Measurements from ENCODE around the gene PRKCQ.

Gene PRKCQ

GRCh38 chr10:6563731-6564130 lies 16.3 kb downstream of the PRKCQ start:
- Histone ChIP-seq H3K79me2 (ENCODE audit: insufficient read depth, low read depth) (no peaks in the 10 kb centered on the region), H2AFZ (ENCODE audit: low read depth) (no peak overlapping the region), H3K4me1 (ENCODE audit: low read depth, poor library complexity, severe bottlenecking) (peaks cover 2% of the 10 kb centered on the region), H3K4me3 (IDR thresholded peaks at IDR 0.05; ENCODE audit: insufficient read depth, low read depth, low read length) (no peak overlapping the region), H3K36me3 (ENCODE audit: insufficient read depth) (no peaks in the 10 kb centered on the region), H4K20me1 (ENCODE audit: insufficient read depth) (no peaks in the 10 kb centered on the region), H3K27me3 (ENCODE audit: insufficient read depth, low read depth) (no peaks in the 10 kb centered on the region), H3K9ac (no peak overlapping the region), H3K27ac (no peak overlapping the region), H3K4me2 (no peak overlapping the region)
- TF ChIP-seq CTCF (conservative IDR thresholded peaks at IDR 0.05; ENCODE audit: low read depth, low read length): no peak

DNA sequence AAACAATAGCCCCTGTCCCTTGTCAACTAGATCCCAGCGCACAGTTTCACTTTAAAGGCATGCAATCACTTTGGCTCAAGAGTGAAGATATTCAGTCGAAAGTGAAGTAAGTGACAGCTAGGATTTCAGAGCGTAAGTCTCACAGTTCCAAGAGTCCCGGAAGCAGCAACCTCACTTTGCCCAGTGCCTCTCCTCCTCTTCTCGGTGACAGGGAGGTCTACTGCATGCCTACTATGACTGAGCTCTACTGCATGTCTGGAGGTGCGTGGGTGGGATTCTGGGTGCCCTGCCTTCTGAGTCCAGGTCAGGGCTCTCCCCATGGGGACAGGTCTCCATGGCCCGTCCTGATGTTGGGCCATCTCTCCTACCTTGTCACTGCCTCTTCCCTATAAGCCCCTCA lies 17.0 kb downstream of the PRKCQ start:
- H3K27me3 ChIP-seq (ENCODE audit: insufficient read depth, low read depth): no peaks in the 10 kb centered on the region
- H3K79me2 ChIP-seq (ENCODE audit: insufficient read depth, low read depth): no peaks in the 10 kb centered on the region
- no peak overlapping the region for H2AFZ ChIP-seq (ENCODE audit: low read depth)
- peaks cover 8% of the 10 kb centered on the region for H3K4me1 ChIP-seq (ENCODE audit: low read depth, poor library complexity, severe bottlenecking)
- no peak overlapping the region for H3K4me3 ChIP-seq (IDR thresholded peaks at IDR 0.05; ENCODE audit: insufficient read depth, low read depth, low read length)
- no peak for TF ChIP-seq CTCF (conservative IDR thresholded peaks at IDR 0.05; ENCODE audit: low read depth, low read length)
- H3K27ac ChIP-seq: no peak overlapping the region
- no peak overlapping the region for H3K4me2 ChIP-seq
- H3K9ac ChIP-seq: no peak overlapping the region
- H3K36me3 ChIP-seq (ENCODE audit: insufficient read depth): no peaks in the 10 kb centered on the region
- H4K20me1 ChIP-seq (ENCODE audit: insufficient read depth): no peaks in the 10 kb centered on the region

GRCh38 chr10:6562221-6562620 lies 17.9 kb downstream of the PRKCQ start:
- Histone ChIP-seq H3K79me2 (ENCODE audit: insufficient read depth, low read depth) (no peaks in the 10 kb centered on the region), H4K20me1 (ENCODE audit: insufficient read depth) (no peaks in the 10 kb centered on the region), H3K9ac (no peak overlapping the region), H3K27me3 (ENCODE audit: insufficient read depth, low read depth) (no peaks in the 10 kb centered on the region), H3K4me2 (no peak overlapping the region), H2AFZ (ENCODE audit: low read depth) (no peak overlapping the region), H3K27ac (no peak overlapping the region), H3K36me3 (ENCODE audit: insufficient read depth) (no peaks in the 10 kb centered on the region), H3K4me1 (ENCODE audit: low read depth, poor library complexity, severe bottlenecking) (peaks cover 13% of the 10 kb centered on the region), H3K4me3 (IDR thresholded peaks at IDR 0.05; ENCODE audit: insufficient read depth, low read depth, low read length) (no peak overlapping the region)
- no peak for TF ChIP-seq CTCF (conservative IDR thresholded peaks at IDR 0.05; ENCODE audit: low read depth, low read length)

DNA sequence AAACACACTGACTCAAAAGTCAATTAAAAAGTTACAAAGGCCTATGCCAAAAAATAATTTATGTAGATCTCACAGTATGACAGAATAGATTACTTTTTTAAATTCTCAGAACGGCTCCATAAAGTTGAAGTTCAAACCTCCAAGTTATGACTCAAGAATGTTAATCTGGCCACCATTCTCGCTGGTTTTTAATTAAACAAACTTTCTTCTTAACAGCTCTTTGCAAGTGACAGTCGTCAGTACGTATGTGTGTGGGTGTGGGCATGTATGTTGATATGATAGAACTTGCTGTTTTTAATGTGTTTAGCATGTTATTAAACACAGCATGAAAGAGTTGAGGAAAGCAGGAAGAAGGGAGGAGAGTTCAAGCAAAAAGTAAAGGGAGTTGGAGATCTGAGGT lies 18.5 kb downstream of the PRKCQ start:
- no peaks in the 10 kb centered on the region for H4K20me1 ChIP-seq (ENCODE audit: insufficient read depth)
- H3K27me3 ChIP-seq (ENCODE audit: insufficient read depth, low read depth): no peaks in the 10 kb centered on the region
- no peak overlapping the region for H3K4me2 ChIP-seq
- no peak overlapping the region for H3K4me3 ChIP-seq (IDR thresholded peaks at IDR 0.05; ENCODE audit: insufficient read depth, low read depth, low read length)
- H3K36me3 ChIP-seq (ENCODE audit: insufficient read depth): no peaks in the 10 kb centered on the region
- H3K9ac ChIP-seq: no peak overlapping the region
- peaks cover 13% of the 10 kb centered on the region for H3K4me1 ChIP-seq (ENCODE audit: low read depth, poor library complexity, severe bottlenecking)
- TF ChIP-seq CTCF (conservative IDR thresholded peaks at IDR 0.05; ENCODE audit: low read depth, low read length): no peak
- no peak overlapping the region for H3K27ac ChIP-seq
- H3K79me2 ChIP-seq (ENCODE audit: insufficient read depth, low read depth): no peaks in the 10 kb centered on the region
- H2AFZ ChIP-seq (ENCODE audit: low read depth): no peak overlapping the region
